ENCODE data around the gene CXCL3. TPM values are rescaled to one million over a fixed set of nuclear protein-coding genes. Genes with fewer than 3 reads are reported as not detected.

Gene CXCL3
- total and polyA plus RNA-seq, 9 of the 15 experiments (the other 6 are each of a cell fraction or from before 2014, with no cell fraction given) = 2.3 to 8.9 (median 6.1) TPM

GRCh38 chr4:74018771-74019170 is 19.7 kb downstream of the CXCL3 start:
- 77% methylated on average over 3 of the region's 3 CpGs for WGBS (ENCODE audit: insufficient coverage, low coverage, missing lambda C conversion rate)
- FAIRE-seq (no peak), ATAC-seq (no peak), DNase-seq (ENCODE audit: extremely low read depth in 1 of 4, low spot score in 3 of 4) (no peak)
- Histone ChIP-seq H3K79me2 (ENCODE audit: control insufficient read depth, insufficient read depth, low read length) (no peaks in the 10 kb centered on the region), H3K9me3 (replicated peaks; ENCODE audit: control insufficient read depth, insufficient read depth, low read depth, low read length) (no peaks in the 10 kb centered on the region), H3K27ac (ENCODE audit: extremely low read depth, low read depth, low read length) (no peak overlapping the region), H3K4me3 (no peak overlapping the region), H2AFZ (ENCODE audit: low read depth, low read length) (no peak overlapping the region), H4K20me1 (replicated peaks; ENCODE audit: control insufficient read depth, insufficient read depth, low read length) (no peaks in the 10 kb centered on the region), H3K27me3 (ENCODE audit: control insufficient read depth in 2 of 2, insufficient read depth in 2 of 2, low read length in 2 of 2) (no peaks in the 10 kb centered on the region), H3K36me3 (ENCODE audit: control insufficient read depth, insufficient read depth, low read length) (no peaks in the 10 kb centered on the region), H3K4me2 (ENCODE audit: insufficient read depth, low read length) (no peak overlapping the region), H3K9ac (ENCODE audit: insufficient read depth in 1 of 2, low read depth in 2 of 2, low read length in 2 of 2) (no peak overlapping the region), H3K9me1 (ENCODE audit: control insufficient read depth, insufficient read depth, low read length) (no peaks in the 10 kb centered on the region), H3K4me1 (replicated peaks in 1 of 2; ENCODE audit: control insufficient read depth in 2 of 2, insufficient read depth in 2 of 2, low read length in 2 of 2) (no peaks in the 10 kb centered on the region; a peak in 1 of 5 replicates)
- ChIA-PET POLR2A (no interaction called here), CTCF (ENCODE audit: low intra/inter-chr PET ratio) (no interaction called here)
- in situ Hi-C loops (cut with MboI) = no loop called here
- intact Hi-C loops (cut with micrococcal nuclease) = no loop called here
- no TSS peak for BruUV-seq (replicated peaks)
- no peak for TF ChIP-seq IRF1 (CRISPR knock-in tag; IDR thresholded peaks at IDR 0.05; ENCODE audit: borderline replicate concordance)
- TF ChIP-seq PRPF4 (IDR thresholded peaks at IDR 0.05; ENCODE audit: insufficient read depth, low read depth, low read length, poor library complexity, severe bottlenecking) = no peak
- no peak for TF ChIP-seq NFE2 (IDR thresholded peaks at IDR 0.05; ENCODE audit: low read depth)

DNA sequence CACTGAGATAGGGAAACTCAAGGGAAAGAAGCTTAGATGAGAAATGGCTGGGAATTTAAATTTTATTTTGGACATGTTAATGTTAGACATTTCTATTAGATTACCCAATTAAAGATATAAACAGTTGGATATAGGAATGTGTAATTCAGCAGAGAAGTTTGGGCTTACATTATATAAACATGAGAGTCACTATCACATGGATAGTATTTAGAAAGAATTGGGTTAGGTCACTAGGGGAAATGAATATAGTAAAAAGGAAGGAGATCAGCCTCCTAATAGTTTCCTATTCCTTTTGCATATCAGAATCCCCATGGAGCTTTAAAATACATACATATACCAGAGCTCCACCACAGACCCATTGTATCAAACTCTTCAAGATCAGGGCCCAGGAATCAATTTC is 20.4 kb downstream of the CXCL3 start:
- DNase-seq (ENCODE audit: extremely low read depth in 1 of 4, low spot score in 3 of 4) = no peak
- intact Hi-C loops (cut with micrococcal nuclease) (no loop called here), in situ Hi-C loops (cut with MboI) (no loop called here)
- H3K79me2 ChIP-seq (ENCODE audit: control insufficient read depth, insufficient read depth, low read length) = no peaks in the 10 kb centered on the region
- H3K4me2 ChIP-seq (ENCODE audit: insufficient read depth, low read length) = no peak overlapping the region
- H4K20me1 ChIP-seq (replicated peaks; ENCODE audit: control insufficient read depth, insufficient read depth, low read length) = no peaks in the 10 kb centered on the region
- no peak for TF ChIP-seq TFE3 (CRISPR knock-in tag; IDR thresholded peaks at IDR 0.05)
- no peak for TF ChIP-seq L3MBTL2 (IDR thresholded peaks at IDR 0.05)
- FAIRE-seq = no peak
- no peaks in the 10 kb centered on the region for H3K36me3 ChIP-seq (ENCODE audit: control insufficient read depth, insufficient read depth, low read length)
- H2AFZ ChIP-seq (ENCODE audit: low read depth, low read length) = no peak overlapping the region
- H3K27me3 ChIP-seq (ENCODE audit: control insufficient read depth in 2 of 2, insufficient read depth in 2 of 2, low read length in 2 of 2) = no peaks in the 10 kb centered on the region
- H3K4me3 ChIP-seq = no peak overlapping the region
- ATAC-seq = no peak
- H3K9me3 ChIP-seq (replicated peaks; ENCODE audit: control insufficient read depth, insufficient read depth, low read depth, low read length) = no peaks in the 10 kb centered on the region
- ChIA-PET CTCF (ENCODE audit: low intra/inter-chr PET ratio) (no interaction called here), POLR2A (no interaction called here)
- no peak overlapping the region for H3K27ac ChIP-seq (ENCODE audit: extremely low read depth, low read depth, low read length)
- BruUV-seq (replicated peaks) = no TSS peak
- H3K9ac ChIP-seq (ENCODE audit: insufficient read depth in 1 of 2, low read depth in 2 of 2, low read length in 2 of 2) = no peak overlapping the region
- H3K9me1 ChIP-seq (ENCODE audit: control insufficient read depth, insufficient read depth, low read length) = no peaks in the 10 kb centered on the region
- H3K4me1 ChIP-seq (replicated peaks in 1 of 2; ENCODE audit: control insufficient read depth in 2 of 2, insufficient read depth in 2 of 2, low read length in 2 of 2) = no peaks in the 10 kb centered on the region; a peak in 1 of 5 replicates

Data from K562 (cell line).